Measurements from ENCODE around the gene CASD1.

DNA sequence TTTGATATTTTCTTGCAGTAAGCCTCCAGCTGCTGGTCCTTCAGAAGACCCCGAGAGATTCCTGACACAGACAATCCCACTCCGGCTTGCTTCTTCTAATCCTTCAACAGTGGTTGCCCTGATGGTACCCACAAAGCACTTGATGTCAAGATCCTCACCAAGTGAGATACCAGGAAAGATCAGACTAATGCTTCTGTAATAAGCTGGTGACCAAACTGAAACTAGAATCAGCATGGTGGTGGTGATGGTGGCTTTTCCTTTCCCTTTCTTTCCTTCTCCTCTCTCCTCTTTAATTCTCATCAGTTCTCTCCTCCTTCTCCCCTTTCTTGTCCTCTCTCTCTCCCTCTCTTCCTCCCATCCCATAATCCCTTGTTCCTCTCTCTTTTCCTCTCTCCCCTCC is 25.8 kb upstream of the CASD1 start:
- TF ChIP-seq, protein P1, sequence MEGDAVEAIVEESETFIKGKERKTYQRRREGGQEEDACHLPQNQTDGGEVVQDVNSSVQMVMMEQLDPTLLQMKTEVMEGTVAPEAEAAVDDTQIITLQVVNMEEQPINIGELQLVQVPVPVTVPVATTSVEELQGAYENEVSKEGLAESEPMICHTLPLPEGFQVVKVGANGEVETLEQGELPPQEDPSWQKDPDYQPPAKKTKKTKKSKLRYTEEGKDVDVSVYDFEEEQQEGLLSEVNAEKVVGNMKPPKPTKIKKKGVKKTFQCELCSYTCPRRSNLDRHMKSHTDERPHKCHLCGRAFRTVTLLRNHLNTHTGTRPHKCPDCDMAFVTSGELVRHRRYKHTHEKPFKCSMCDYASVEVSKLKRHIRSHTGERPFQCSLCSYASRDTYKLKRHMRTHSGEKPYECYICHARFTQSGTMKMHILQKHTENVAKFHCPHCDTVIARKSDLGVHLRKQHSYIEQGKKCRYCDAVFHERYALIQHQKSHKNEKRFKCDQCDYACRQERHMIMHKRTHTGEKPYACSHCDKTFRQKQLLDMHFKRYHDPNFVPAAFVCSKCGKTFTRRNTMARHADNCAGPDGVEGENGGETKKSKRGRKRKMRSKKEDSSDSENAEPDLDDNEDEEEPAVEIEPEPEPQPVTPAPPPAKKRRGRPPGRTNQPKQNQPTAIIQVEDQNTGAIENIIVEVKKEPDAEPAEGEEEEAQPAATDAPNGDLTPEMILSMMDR (IDR thresholded peaks at IDR 0.05) = no peak
- TF ChIP-seq POLR2A (IDR thresholded peaks at IDR 0.05) = no peak

Measured in lower leg skin (tissue), 3 donors.